H9 (cell line): Measurements from ENCODE around the gene LRP1B. TPM values are rescaled to one million over a fixed set of nuclear protein-coding genes. Genes with fewer than 3 reads are reported as not detected.

Source experiments
- DNase-seq: peaks from one replicate; pipeline ENCODE4 v3.0.0-alpha.2; 2017
- H2AFZ ChIP-seq: one replicate; pipeline ENCODE4 v1.6.1; 2013; ENCODE audit warnings: mild to moderate bottlenecking, low read length, control low read depth, moderate library complexity
- H2AK5ac ChIP-seq: 2 replicates; pipeline ENCODE4 v1.6.1; 2013; ENCODE audit warnings: low read length, control low read depth, mixed read lengths; ENCODE audit not compliant: insufficient read length
- H2BK120ac ChIP-seq: one replicate; pipeline ENCODE4 v1.6.1; 2013; ENCODE audit warnings: low read depth, mild to moderate bottlenecking, low read length, control low read depth, inconsistent platforms; ENCODE audit not compliant: poor library complexity, severe bottlenecking
- H2BK12ac ChIP-seq: 2 replicates; pipeline ENCODE4 v1.6.1; 2013; ENCODE audit warnings: low read length, control low read depth, mixed read lengths, low read depth; ENCODE audit not compliant: insufficient read length
- H2BK15ac ChIP-seq: 2 replicates; pipeline ENCODE4 v1.6.1; 2013; ENCODE audit warnings: low read depth, low read length, control low read depth
- H2BK20ac ChIP-seq: one replicate; pipeline ENCODE4 v1.6.1; 2013; ENCODE audit warnings: low read depth, mild to moderate bottlenecking, low read length, control low read depth, inconsistent platforms; ENCODE audit not compliant: poor library complexity, severe bottlenecking
- H2BK5ac ChIP-seq: 2 replicates; pipeline ENCODE4 v1.6.1; 2013; ENCODE audit warnings: low read length, control low read depth, mixed read lengths; ENCODE audit not compliant: insufficient read length
- H3K14ac ChIP-seq: 2 replicates; pipeline ENCODE4 v1.6.1; 2013; ENCODE audit warnings: low read length, control low read depth; ENCODE audit not compliant: insufficient read depth
- H3K18ac ChIP-seq: 2 replicates; pipeline ENCODE4 v1.6.1; 2013; ENCODE audit warnings: low read depth, mild to moderate bottlenecking, mixed read lengths, low read length, control low read depth; ENCODE audit not compliant: insufficient read length
- H3K23ac ChIP-seq: 2 replicates; pipeline ENCODE4 v1.6.1; 2013; ENCODE audit warnings: low read length, control low read depth, mixed read lengths, low read depth; ENCODE audit not compliant: insufficient read length
- H3K23me2 ChIP-seq: 2 replicates; pipeline ENCODE4 v1.6.1; 2013; ENCODE audit warnings: low read depth, mild to moderate bottlenecking, mixed read lengths, low read length, control low read depth; ENCODE audit not compliant: insufficient read length, poor library complexity, severe bottlenecking
- H3K27ac ChIP-seq: 2 replicates; pipeline ENCODE4 v1.5.1; 2013; ENCODE audit warnings: low read length, control low read depth, mixed read lengths, low read depth; ENCODE audit not compliant: insufficient read length
- H3K27me3 ChIP-seq: 2 replicates; pipeline ENCODE4 v1.6.1; 2013; ENCODE audit warnings: low read length, control low read depth, inconsistent platforms; ENCODE audit not compliant: insufficient read depth
- H3K4ac ChIP-seq: 2 replicates; pipeline ENCODE4 v1.6.1; 2013; ENCODE audit warnings: low read depth, mild to moderate bottlenecking, control low read depth, inconsistent platforms, low read length, moderate library complexity
- H3K4me1 ChIP-seq: 2 replicates; pipeline ENCODE4 v1.6.1; 2013; ENCODE audit warnings: low read length, control low read depth, inconsistent platforms; ENCODE audit not compliant: insufficient read depth
- H3K4me2 ChIP-seq: 2 replicates; pipeline ENCODE4 v1.6.1; 2013; ENCODE audit warnings: low read length, control low read depth, mixed read lengths; ENCODE audit not compliant: insufficient read length, insufficient read depth
- H3K56ac ChIP-seq: 2 replicates; pipeline ENCODE4 v1.6.1; 2013; ENCODE audit warnings: low read depth, mild to moderate bottlenecking, mixed read lengths, low read length, control low read depth; ENCODE audit not compliant: insufficient read length
- H3K79me1 ChIP-seq: 2 replicates; pipeline ENCODE4 v1.6.1; 2013; ENCODE audit warnings: low read depth, mild to moderate bottlenecking, moderate library complexity, low read length, control low read depth, inconsistent platforms; ENCODE audit not compliant: insufficient read depth, poor library complexity, severe bottlenecking
- H3K79me2 ChIP-seq: 2 replicates; pipeline ENCODE4 v1.6.1; 2013; ENCODE audit warnings: low read length, control low read depth, inconsistent platforms; ENCODE audit not compliant: insufficient read depth
- H3K9ac ChIP-seq: 2 replicates; pipeline ENCODE4 v1.6.1; 2013; ENCODE audit warnings: low read length, control low read depth, mixed read lengths; ENCODE audit not compliant: insufficient read length; ENCODE audit errors: extremely low read depth
- H3K9me3 ChIP-seq: one replicate; pipeline ENCODE4 v1.6.1; 2013; ENCODE audit warnings: low read depth, low read length, inconsistent platforms; ENCODE audit not compliant: control insufficient read depth
- H3T11ph ChIP-seq: one replicate; pipeline ENCODE4 v1.6.1; 2013; ENCODE audit warnings: mild to moderate bottlenecking, low read length, control low read depth, inconsistent platforms
- H4K20me1 ChIP-seq: one replicate; pipeline ENCODE4 v1.6.1; 2013; ENCODE audit not compliant: control insufficient read depth, insufficient read length, insufficient read depth
- H4K5ac ChIP-seq: 2 replicates; pipeline ENCODE4 v1.6.1; 2013; ENCODE audit warnings: low read depth, mild to moderate bottlenecking, mixed read lengths, low read length, control low read depth; ENCODE audit not compliant: insufficient read length
- H4K8ac ChIP-seq: replicated peaks from 2 replicates; pipeline ENCODE4 v1.6.1; 2013; ENCODE audit warnings: low read length, control low read depth, mixed read lengths, low read depth; ENCODE audit not compliant: insufficient read length
- H4K91ac ChIP-seq: 2 replicates; pipeline ENCODE4 v1.6.1; 2013; ENCODE audit warnings: low read depth, mild to moderate bottlenecking, moderate library complexity, mixed read lengths, low read length, control low read depth; ENCODE audit not compliant: insufficient read length
- H3K27ac Mint-ChIP-seq, 3 experiments: 2 replicates in 2 of 3; 3 replicates in 1 of 3; pipeline ENCODE4 v1.8.0; 2020 to 2021; ENCODE audit warnings: mixed read lengths in 3 of 3, mild to moderate bottlenecking in 1 of 3, moderate library complexity in 1 of 3
- H3K27me3 Mint-ChIP-seq: 2 replicates; pipeline ENCODE4 v1.8.0; 2021; ENCODE audit warnings: low read depth, mild to moderate bottlenecking, moderate library complexity, mixed read lengths
- H3K36me3 Mint-ChIP-seq, 3 experiments: 2 replicates in 2 of 3; 3 replicates in 1 of 3; pipeline ENCODE4 v1.8.0; 2020 to 2021; ENCODE audit warnings: low read depth in 3 of 3, mixed read lengths in 3 of 3; ENCODE audit not compliant: insufficient read depth in 1 of 3
- H3K4me1 Mint-ChIP-seq, 2 experiments: 2 replicates each; pipeline ENCODE4 v1.8.0; 2020; ENCODE audit warnings: mixed read lengths in 2 of 2
- H3K4me3 Mint-ChIP-seq, 2 experiments: 2 replicates in 1 of 2; 3 replicates in 1 of 2; pipeline ENCODE4 v1.8.0; 2020 to 2021; ENCODE audit warnings: mild to moderate bottlenecking in 2 of 2, mixed read lengths in 2 of 2, moderate library complexity in 1 of 2
- H3K9me3 Mint-ChIP-seq, 2 experiments: 2 replicates in 1 of 2; 3 replicates in 1 of 2; pipeline ENCODE4 v1.8.0; 2020; ENCODE audit warnings: mild to moderate bottlenecking in 2 of 2, mixed read lengths in 2 of 2, moderate library complexity in 1 of 2
- WGBS: extraction: QIAGEN DNeasy Blood & Tissue Kit; methylation state at CpG from one replicate; pipeline ENCODE4 v1.1.7; 2013; ENCODE audit warnings: missing lambda C conversion rate, low lambda C conversion rate, mixed read lengths; ENCODE audit not compliant: insufficient read length; ENCODE audit errors: extremely low coverage; 5-methylcytosine and 5-hydroxymethylcytosine counted together
- total RNA-seq: library from RNA; stranded (reverse); gene quantifications from 2 replicates; pipeline ENCODE4 v1.2.1, GENCODE V29; 2021
- TF ChIP-seq, protein P1 (sequence below): fragments of 200-600 bp; sonication (generic); conservative IDR thresholded peaks from 3 replicates; pipeline ENCODE4 v1.8.0; 2021; ENCODE audit warnings: antibody characterized with exemption, mild to moderate bottlenecking

LRP1B gene
- total RNA-seq, 1 experiment from 2014 or later, result not detected

DNA sequence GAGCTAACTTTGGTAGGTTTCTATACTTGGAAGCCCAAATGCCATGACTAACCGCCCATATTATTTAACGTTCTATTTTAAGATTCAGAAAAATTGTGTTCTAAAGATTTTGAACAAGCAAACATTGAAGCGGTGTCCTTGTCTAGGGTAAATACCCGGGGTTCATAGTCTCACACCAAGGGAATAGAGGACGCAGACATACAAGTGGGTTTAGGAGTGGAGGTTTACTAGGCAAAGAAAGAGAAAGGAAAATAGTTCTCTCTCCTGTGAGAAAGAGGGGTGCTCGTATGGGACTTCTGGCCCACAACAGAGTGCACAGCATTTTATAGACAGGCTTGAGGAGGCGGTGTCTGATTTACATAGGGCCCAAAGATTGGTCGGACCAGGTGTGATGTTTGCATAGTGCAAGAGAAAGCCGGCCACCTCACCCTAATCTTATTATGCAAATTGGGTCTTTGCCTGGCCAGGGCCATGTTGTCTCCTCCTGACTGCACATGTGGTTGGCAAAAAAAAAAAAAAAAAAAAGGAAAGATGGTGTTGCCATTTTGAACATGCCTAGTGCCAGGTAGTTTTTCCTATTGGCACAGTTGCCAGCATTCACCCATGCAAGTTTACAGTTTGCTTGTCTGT lies 1062.6 kb downstream of the LRP1B start:
- no peak overlapping the region for H2BK5ac ChIP-seq
- TF ChIP-seq, protein P1, sequence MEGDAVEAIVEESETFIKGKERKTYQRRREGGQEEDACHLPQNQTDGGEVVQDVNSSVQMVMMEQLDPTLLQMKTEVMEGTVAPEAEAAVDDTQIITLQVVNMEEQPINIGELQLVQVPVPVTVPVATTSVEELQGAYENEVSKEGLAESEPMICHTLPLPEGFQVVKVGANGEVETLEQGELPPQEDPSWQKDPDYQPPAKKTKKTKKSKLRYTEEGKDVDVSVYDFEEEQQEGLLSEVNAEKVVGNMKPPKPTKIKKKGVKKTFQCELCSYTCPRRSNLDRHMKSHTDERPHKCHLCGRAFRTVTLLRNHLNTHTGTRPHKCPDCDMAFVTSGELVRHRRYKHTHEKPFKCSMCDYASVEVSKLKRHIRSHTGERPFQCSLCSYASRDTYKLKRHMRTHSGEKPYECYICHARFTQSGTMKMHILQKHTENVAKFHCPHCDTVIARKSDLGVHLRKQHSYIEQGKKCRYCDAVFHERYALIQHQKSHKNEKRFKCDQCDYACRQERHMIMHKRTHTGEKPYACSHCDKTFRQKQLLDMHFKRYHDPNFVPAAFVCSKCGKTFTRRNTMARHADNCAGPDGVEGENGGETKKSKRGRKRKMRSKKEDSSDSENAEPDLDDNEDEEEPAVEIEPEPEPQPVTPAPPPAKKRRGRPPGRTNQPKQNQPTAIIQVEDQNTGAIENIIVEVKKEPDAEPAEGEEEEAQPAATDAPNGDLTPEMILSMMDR, result no peak
- no peak overlapping the region for H3K14ac ChIP-seq
- no peaks in the 10 kb centered on the region for H3K9me3 ChIP-seq
- peaks cover 10 to 13% of the 10 kb centered on the region in 2 experiments for H3K4me1 Mint-ChIP-seq
- H3K4me1 ChIP-seq, result no peaks in the 10 kb centered on the region; the same call in 1 of the 2 replicates
- no peak overlapping the region for H4K91ac ChIP-seq
- H3K56ac ChIP-seq, result no peak overlapping the region
- H2AK5ac ChIP-seq, result no peak overlapping the region
- no peak overlapping the region for H3K18ac ChIP-seq
- no peak overlapping the region for H2BK20ac ChIP-seq
- DNase-seq, result no peak
- H3K79me2 ChIP-seq, result no peaks in the 10 kb centered on the region
- no peaks in the 10 kb centered on the region for H3K79me1 ChIP-seq
- H2AFZ ChIP-seq, result no peak overlapping the region
- H3K23ac ChIP-seq, result no peak overlapping the region
- H4K5ac ChIP-seq, result no peak overlapping the region
- peak overlapping the region in 1 of 3 experiments; percentile 63; a peak in 2 of 7 replicates for H3K27ac Mint-ChIP-seq
- no peak overlapping the region for H4K8ac ChIP-seq
- H3K4me3 Mint-ChIP-seq, result no peak overlapping the region
- H3K36me3 Mint-ChIP-seq, result no peaks in the 10 kb centered on the region; a peak in 1 of 7 replicates
- no peak overlapping the region for H3K4me2 ChIP-seq
- H3T11ph ChIP-seq, result no peak overlapping the region
- H2BK12ac ChIP-seq, result no peak overlapping the region
- no peak overlapping the region for H3K4ac ChIP-seq
- no peak overlapping the region for H3K9ac ChIP-seq
- no peaks in the 10 kb centered on the region for H4K20me1 ChIP-seq
- H3K23me2 ChIP-seq, result no peaks in the 10 kb centered on the region
- no peak overlapping the region for H3K27ac ChIP-seq
- H3K27me3 Mint-ChIP-seq, result no peaks in the 10 kb centered on the region
- H3K9me3 Mint-ChIP-seq, result no peaks in the 10 kb centered on the region
- WGBS, result no CpG with 5 or more reads among the region's 9 CpGs
- H3K27me3 ChIP-seq, result no peaks in the 10 kb centered on the region
- no peak overlapping the region for H2BK15ac ChIP-seq
- H2BK120ac ChIP-seq, result no peak overlapping the region
